NCI-H1105 (cell line): ENCODE results near the gene MAPK10.

Experiments
- DNase-seq: peaks from one replicate; lab custom pipeline; 2025; lab: John Stamatoyannopoulos, UW

MAPK10 gene

DNA sequence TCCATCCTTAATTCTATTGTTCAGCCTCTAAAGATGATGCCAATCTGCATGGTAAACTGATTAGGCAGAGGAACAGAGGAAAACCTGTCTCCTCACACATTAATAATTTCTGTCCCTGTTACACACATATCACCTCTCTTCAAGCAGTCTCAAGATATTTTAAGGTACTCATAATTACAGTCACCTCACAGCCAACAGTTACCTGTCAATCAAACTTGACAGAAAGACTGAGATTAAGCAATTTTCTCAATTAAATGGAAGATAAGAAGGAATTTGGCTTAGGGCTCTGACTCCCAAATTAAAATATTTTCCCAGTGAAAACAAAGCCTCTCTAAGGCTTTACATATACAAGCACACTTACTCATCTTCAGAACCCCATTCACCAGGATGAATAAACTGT lies 85.2 kb downstream of the MAPK10 start:
- no peak for DNase-seq

DNA sequence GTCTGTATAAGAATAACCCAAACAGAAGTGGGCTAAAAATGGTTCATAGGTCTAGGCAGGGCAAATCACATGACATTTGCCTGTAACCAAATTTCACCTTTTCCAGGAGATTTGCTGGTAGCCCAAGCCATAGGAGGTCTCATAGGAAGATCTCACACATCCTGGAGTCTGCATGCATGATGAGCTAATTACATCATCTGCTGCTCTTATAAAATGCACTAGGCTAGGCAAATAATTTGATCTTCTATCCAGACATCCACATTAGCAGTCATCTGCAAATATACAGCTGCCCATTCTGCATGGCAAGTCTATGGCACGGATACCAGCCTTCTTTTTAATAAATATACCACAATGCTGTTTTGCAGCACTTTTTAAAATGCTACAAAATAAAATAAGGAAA lies 87.2 kb downstream of the MAPK10 start:
- DNase-seq, result no peak

DNA sequence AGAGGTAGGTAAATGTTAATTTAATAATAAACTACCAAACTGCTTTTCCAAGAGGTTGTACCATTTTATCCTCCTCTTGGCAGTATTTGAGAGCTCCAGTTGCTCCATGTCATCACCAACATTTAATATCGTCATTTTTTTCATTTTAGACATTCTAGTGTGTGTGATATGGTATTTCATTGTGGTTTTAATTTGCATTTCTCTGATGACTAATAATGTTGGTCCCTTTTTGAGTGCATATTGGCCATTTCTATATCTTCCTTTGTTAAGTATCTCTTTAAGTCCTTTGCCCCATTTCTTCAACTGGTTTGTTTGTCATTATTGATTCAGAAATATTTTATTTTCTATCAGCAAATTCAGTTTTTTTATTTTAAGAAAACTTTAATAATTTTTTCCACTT lies 88.8 kb downstream of the MAPK10 start:
- no peak for DNase-seq

DNA sequence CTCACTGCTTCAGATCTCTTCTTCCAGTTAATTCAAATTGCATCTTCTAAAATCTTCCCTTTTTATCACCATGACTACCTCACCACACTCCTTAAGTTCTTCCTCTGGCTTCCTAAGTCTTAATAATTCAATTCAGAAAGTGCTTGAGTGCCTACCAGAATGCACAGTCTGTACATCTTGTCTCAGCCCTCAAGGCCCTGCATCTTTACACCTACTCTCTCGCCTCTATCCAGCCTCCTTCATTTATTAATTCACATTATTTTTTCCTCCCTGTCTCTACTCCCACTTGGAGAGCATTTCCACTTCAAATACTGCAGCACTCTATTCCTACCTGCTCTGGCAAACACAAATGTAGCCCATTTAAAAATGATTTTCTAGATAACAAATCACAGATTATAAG lies 90.5 kb downstream of the MAPK10 start:
- no peak for DNase-seq

DNA sequence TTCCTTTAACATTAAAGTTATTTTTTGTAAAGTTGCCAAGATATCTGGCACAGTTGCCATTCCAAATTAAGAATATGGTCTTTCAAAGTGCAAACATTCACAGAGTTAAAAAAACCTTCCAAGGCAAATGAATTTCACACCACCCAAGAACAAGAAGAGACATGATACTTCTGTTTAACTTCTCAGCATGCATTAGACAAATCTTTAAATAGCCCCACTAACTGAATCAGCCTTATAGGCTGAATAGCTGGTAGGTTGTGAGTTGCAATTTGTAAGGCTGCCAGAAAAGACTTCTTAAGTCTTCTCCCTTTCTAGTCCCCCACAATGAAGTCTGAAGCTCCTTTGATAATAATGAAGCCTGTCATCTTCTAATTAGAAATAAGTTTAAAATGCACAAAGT lies 95.6 kb downstream of the MAPK10 start:
- DNase-seq, result no peak

DNA sequence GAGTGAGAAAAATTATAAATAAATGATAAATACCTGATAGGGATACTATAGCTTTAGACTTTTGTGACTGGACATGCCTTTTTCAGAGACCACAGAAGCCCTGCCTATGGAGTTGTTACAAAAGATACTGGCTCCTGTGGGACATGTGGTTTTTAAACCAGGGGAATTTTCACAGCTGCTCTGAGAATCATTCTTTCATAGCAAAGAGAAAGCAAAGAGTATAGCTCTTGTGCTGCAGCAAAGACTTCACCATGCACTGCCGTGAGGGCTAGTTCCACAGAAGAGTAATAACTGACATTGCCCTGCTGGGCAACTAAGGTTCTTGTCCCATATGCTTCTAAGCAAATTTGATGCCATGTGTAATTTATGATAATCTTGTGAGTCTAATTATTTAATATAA lies 98.2 kb downstream of the MAPK10 start:
- no peak for DNase-seq

DNA sequence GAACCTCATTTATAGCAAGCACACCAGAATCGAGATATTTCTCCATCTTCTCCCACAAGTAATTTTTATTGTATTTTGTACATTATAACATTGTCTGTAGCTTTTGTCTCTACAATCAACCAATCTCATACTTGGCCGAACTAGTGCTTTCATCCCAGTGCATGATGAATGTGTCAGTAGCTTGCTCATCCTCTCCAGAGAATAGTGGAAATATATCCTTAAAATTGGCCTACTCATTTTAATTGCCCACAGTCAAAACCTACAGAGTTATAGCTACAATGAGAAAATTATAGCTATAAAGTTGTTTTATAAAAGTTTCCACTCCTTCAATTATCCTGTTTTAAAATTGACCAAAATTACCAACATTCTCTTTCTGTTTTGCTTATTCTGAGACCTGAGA lies 103.8 kb downstream of the MAPK10 start:
- DNase-seq, result no peak

DNA sequence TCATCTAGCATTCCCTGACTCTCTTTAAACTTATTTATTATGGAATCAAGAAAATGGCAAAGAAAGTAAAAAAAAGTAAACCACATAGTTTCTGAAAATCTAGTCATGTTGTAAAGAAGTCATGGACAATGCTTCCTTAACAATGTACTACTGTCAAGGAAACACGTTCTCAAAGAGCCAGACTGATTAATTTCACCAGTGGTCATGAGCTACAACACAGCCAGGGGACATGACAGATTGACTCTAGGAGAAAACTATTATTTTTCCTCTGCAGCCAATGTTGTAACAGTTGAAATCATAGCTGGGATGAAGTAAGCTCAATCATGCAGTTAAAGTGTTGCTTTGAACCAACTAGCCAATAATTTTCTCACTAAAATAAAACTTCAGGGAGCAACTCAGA lies 109.2 kb downstream of the MAPK10 start:
- DNase-seq, result no peak

DNA sequence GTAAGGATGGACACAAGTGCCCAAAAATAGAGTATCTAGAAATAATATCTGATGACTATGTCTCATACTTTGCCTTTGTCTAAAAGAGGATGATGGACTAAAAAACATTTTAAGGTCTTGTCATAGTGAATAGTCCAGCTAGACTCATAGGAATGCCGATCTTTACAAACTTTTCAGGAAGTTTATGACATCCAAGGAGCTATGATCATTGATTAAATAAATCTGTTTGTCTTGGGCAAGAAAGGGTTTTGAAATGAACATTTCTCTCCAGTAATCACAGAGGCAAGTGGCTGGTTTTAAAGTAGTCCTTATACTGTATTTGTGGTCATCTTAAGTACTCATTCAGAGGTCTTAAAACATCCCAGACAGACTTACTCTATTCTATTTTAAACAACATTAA lies 109.8 kb downstream of the MAPK10 start:
- DNase-seq, result no peak

DNA sequence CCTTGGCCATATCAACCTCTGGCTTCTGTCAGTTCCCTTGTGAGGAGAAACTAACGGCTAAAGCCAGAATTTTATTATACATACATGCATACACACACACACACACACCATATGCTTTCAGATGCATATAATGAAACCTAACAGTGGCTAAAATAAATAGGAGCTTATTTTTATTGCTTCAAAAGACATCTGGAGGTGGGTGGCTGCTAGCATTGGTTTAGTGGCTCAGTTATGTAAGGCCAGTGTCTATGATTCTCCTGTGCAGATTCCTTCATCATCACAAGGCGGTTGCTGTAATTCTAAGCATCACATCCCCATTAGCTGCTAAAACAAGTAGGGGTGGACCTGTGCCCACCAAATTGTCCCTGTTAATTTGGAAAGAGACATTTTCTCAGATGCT lies 110.8 kb downstream of the MAPK10 start:
- no peak for DNase-seq

DNA sequence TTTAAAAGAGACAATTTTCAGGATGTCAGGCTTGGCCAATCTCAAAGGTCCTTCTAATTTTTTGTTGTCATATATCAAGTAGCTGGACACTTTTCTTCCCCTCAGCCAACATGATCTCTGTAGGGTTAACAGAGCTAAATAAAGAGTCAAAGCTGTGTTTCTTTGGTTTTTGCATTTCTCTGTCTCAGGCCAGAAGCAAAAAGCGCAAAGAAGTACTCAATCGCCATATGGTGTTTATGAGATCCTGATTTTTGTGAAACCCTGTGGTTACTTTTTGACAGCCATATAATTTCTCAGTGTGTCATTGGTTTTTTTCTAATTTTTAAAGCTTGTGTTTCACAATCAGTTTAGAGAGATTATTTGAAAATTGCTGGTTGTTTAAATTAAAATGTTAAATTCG lies 111.9 kb downstream of the MAPK10 start:
- DNase-seq, result no peak

DNA sequence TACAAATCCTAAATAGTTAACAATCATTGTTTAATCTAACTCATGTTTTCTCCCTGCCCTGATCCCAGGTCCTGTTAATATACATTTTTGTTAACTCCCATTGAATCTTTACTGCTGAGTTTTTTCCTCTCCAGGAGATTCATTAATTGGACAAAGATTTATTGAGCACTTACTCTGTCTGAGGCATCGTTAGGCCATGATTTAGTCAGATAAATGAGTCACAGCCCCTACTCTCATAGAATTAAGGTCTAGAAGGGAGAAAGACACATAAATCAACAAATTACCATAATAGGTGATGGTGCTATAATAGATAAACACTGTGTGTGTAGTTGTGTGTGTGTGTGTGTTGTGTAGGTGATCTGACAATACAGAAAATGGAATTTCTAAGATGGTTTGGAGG lies 112.5 kb downstream of the MAPK10 start:
- DNase-seq, result no peak

DNA sequence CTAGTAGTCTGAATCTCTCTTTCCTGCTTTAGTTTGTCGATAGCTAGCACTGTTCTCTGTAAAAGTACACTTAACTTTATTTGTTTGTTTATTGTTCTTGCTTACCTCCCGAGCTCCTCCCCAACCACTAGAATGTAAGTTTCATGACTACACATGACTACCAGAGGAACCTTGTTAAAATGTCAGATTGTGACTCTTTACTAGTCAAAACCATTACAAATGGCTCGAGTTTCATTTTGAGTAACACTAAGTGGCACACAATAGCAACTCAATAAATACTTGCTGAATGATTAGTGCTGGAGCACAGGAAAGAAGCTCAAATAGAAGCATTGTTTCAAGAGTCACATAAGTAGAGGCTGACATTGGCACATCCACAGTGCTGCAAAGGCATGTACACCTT lies 116.1 kb downstream of the MAPK10 start:
- no peak for DNase-seq

DNA sequence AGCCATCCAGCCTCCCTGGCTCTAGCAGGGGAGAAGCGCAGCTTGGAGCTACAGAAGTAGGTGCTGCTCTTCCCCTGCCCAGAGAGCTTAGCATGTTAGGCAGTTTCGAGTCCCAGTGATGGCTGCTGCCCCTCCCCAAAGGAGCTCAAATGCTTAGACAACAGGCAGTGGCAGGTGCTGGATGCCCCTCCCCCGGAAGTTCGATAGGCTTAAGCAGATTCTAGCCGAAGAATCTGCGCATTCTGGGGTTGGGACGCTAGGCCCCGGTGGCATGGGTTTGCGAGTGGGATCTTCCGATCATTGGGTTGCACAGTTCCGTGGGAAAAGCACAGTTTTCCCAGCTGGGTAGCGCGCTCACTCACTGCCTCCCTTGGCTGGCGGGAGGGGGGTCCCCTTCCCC lies 117.2 kb downstream of the MAPK10 start:
- no peak for DNase-seq

DNA sequence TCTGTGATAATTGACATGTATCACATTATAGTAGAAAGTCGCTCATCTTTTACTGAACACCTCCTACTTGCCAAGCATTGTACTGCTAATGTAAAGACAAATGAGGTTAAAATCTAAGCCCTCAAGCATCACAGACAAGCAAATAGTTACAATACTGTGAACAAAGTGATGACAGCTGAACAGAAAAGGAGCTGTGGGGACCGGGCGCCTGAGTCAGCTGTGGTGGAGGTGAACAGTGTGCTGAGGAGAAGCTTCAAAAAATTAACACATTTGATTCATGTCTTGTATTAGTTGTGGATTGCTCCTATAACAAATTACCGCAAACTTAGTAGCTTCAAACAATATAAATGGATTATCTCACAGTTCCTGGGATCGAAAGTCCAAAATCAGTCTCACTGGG lies 124.3 kb downstream of the MAPK10 start:
- DNase-seq, result no peak

DNA sequence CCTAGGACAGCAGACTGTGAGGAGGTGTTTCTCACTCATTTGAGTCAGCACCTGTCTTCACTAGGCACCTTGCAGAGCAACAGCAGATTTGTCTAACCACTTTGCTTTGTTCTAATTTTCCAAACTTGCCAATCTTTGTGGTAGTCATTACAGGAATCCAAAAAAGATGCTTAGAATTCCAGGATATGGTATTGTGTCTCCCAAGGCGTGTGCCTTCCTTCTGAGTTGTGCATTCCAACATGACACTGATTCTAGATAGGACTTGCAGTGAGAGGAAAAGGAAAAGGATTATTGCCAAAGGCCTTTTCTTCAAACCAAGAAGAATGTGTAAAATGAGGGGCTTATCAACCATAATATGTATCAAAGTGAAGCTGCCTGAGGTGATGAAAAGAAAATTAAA lies 126.2 kb downstream of the MAPK10 start:
- no peak for DNase-seq

DNA sequence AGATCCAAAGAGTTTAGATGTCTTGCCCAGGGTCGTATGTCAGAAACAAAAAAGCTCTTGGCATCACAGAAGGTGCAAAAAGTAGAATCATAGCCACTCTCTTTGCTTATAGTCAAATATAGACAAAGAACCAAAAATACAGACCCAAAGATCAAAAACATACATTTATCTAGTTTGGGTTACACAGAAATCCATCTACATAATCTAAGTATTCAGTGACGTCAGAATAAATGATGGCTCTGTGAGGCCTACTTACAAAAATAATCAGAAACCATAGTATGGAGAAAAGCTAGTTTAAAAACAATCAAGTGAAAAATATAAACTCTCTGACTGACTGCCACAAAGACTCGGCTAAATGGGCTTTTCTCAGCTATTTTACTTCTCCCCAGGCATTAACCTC lies 126.8 kb downstream of the MAPK10 start:
- no peak for DNase-seq

DNA sequence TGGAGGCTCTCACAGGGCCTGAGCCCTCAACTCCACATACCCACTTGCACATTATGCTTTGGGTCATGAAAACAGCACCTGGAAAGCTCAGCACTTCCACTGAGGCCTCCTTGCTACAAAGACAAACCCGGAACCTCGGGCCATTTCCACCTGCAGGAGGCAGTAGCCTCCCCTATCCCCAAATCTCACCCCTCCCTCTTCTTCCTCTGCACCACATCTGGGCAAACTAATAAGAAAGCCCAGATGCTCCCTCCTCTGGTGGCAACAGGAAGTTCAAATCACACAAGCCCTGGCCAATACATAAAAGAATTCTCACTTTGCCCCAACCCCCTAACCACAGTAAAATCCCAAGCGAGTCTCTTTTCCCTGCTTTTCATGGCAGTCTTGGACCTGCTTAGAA lies 136.4 kb downstream of the MAPK10 start:
- no peak for DNase-seq

DNA sequence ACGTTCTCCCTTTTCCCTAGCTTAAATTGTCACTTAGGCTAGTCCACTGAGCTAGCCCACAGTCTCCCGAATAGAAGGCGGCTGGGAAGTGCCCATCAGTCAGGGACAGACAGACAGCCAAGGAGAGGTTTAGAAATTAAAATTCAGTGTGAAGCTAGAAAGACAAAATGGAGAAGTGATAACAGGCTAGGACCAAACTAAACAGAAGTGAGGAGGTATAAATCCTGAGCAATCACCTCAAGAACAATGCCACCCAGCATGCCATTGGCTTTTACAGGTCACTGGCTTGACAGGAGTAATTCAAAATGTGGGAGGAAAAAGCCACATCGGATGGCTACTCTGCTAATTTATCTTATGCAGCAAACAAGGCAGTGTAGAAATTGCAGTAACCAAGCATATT lies 138.9 kb downstream of the MAPK10 start:
- DNase-seq, result no peak

DNA sequence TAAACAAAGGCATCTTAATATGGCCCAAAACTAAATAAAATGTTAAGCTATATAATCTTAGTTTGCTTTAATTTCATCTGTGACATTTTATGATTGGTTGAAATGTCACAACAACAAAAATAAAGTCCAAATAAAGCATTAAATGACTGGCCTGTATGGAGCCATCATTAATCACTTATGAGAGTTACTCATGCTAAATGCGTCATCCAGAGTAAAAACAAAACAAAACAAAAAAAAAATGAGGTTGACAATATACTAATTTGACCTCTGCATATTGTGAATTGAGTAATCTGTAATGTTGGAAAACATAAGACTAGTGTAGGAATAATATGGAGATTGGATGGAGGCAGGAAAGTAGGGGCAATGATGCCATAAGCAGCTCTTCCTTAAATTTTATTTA lies 139.7 kb downstream of the MAPK10 start:
- no peak for DNase-seq

DNA sequence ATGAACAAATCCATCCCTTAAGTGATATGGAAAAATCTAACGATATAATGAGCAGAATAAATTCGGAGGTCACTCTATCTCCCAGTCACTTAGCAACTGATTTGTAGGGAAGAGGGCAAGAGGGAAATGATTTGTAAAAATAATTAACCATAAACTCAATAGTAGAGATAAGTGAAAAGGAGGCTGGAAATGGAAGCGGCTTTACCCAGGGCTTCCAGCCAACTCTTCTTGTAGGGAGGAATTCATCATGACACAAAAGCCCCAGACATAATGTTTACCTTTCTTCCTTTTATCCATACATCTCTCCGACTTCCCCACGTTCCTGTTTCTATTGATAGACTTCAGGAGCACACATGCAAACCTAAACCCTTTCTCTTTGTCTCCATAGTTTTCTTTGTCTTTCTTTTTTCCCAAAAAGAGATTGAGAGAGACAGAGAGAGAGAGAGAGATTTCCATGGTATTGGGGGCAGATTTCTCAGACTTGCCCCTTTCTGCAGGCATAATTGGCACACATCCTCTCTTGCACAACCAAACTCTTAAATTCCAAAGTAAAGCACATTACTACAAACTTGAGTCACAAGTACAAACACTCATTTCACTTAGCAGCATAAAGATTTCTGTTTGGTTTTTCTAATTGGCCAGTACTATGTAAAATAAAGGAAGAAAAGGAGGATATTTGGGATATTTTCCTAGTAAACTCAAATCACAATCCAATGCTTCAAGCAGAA lies 140.9 kb downstream of the MAPK10 start:
- DNase-seq, result peak; percentile 30

DNA sequence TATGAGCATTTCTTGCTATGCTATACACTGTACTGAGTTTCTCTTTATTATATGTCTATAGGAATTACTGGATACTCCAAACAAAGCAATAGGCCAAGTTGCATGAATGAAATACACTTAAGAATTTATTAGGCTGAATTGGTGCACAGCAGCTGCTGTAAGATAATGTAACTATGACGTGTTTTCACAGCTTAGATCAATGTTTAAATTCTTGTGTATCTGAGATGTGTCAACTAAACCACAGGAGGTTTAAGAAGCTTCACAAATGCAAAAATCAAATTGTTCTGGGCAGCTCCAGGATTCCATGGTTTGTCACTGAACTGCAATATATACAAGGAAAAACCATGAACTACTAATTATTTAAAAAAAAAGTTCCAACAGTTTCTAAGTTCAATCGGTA lies 156.7 kb downstream of the MAPK10 start:
- DNase-seq, result no peak

DNA sequence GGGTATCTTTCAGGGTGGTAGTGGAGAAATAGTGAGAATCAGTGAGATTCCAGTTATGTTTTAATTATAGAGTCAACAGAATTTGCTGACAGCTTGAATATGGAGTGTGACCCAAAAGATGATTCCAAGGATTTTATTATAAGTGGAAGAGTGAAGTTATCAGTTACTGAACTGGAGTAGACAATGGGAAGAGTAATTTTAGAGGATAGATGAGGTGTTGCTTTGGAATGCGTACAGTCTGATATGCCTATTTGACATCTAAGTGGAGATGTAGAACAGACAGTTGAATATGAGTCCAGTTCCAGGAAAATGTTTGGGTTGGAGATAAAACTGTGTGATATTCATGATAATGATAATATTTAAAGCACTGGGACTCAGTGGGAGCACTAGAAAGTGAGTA lies 174.2 kb downstream of the MAPK10 start:
- DNase-seq, result no peak

DNA sequence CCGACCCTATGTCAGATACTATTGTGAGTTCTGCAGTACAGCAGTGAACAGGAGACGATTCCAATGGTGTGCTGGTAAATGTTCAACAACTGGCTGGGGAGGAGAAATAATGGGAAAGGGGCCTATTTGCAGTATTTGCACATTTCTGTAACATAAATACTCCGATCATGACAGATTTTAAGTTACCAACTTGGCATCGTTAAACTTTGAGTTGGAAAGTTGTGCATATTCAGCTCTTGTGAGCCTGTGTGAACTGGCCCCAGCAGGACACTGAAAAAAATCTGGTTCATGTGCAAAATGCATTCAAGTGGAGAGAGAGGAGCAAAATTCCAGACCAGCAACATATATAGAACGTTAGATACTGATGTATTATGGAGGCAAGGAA lies 175.0 kb downstream of the MAPK10 start:
- DNase-seq, result no peak
